ENCODE measurements around the gene KCNJ14.

Gene KCNJ14

DNA sequence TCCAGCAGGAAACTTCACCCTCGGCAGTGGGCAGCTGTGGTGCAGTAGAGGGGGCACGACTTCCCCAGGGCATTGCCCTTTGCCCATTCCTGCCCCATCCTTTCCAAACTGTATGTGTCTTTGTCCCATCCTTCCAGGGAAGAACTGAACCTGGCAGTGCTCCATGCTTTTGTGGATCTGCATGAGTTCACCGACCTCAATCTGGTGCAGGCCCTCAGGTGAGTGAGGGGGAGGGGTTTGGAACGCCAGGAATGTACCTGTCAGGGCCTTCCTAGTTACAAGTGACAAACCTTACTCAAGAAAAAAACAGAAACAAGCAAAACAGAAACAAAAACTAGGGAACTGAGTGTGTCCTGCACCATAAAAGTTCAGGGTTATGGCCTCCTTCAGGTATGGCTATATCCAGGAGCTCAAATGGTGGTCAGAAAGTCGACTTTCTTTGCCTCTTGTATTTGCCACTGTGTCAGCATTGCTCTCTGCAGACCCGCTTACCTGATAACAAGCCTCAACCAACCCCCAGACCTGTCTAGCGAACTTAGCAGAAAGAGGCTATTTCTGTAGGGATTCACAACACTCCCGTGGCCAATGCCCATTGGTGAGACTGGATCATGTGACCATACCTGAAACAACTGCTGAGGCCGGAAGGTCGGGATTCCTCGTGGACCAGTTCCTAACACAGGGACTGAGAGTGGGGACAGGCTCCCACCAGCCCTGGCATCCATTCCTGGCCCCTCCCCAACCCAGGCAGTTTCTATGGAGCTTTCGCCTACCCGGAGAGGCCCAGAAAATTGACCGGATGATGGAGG, 18.0 kb downstream of the KCNJ14 start:
- no peaks in the 10 kb centered on the region for H3K27me3 ChIP-seq (replicated peaks)
- H3K27ac ChIP-seq: no peak overlapping the region
- no peak overlapping the region for H3K4me3 ChIP-seq (ENCODE audit: low read depth, low read length)
- in situ Hi-C loops (cut with HindIII; ENCODE audit: low pct_ligation_motif_present, low sequenced_read_pairs): no loop called here
- DNase-seq: no peak
- H3K36me3 ChIP-seq (replicated peaks): peaks cover 71% of the 10 kb centered on the region
- no peak for TF ChIP-seq CTCF (IDR thresholded peaks at IDR 0.05; ENCODE audit: low read depth, low read length, missing control alignments)

DNA sequence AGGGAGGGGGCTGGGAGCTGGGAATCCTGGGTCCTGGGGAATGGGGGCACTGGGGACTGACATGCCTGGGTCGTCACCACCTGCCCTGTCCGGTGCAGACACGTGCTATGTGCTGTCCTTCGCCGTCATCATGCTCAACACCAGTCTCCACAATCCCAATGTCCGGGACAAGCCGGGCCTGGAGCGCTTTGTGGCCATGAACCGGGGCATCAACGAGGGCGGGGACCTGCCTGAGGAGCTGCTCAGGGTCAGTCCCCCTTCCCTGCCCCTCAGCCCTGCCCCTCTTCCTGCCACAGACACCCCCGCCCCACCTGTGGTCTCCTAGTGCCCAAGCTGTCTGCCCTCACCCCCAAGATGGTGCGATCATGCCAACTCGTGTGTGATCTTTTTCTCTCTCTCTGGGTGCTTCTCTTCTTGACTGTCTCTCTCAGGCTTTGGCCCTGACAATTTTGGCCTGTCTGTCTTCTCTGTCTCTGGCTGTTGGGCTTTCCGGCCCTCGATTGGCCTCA, 18.8 kb downstream of the KCNJ14 start:
- H3K4me3 ChIP-seq (ENCODE audit: low read depth, low read length): no peak overlapping the region
- no peak for DNase-seq
- in situ Hi-C loops (cut with HindIII; ENCODE audit: low pct_ligation_motif_present, low sequenced_read_pairs): no loop called here
- H3K36me3 ChIP-seq (replicated peaks): peaks cover 74% of the 10 kb centered on the region
- TF ChIP-seq CTCF (IDR thresholded peaks at IDR 0.05; ENCODE audit: low read depth, low read length, missing control alignments): no peak
- no peak overlapping the region for H3K27ac ChIP-seq
- H3K27me3 ChIP-seq (replicated peaks): no peaks in the 10 kb centered on the region

- no peaks in the 10 kb centered on the region for H3K27me3 ChIP-seq (replicated peaks)
- peaks cover 78% of the 10 kb centered on the region for H3K36me3 ChIP-seq (replicated peaks)
- no peak for DNase-seq
- in situ Hi-C loops (cut with HindIII; ENCODE audit: low pct_ligation_motif_present, low sequenced_read_pairs): no loop called here
- no peak overlapping the region for H3K27ac ChIP-seq
- no peak overlapping the region for H3K4me3 ChIP-seq (ENCODE audit: low read depth, low read length)
- TF ChIP-seq CTCF (IDR thresholded peaks at IDR 0.05; ENCODE audit: low read depth, low read length, missing control alignments): no peak
Measured at GRCh38 chr19:48475369-48476068, 20.1 kb downstream of the KCNJ14 start.

- Histone ChIP-seq H3K27ac (no peak overlapping the region), H3K4me3 (ENCODE audit: low read depth, low read length) (no peak overlapping the region), H3K36me3 (replicated peaks) (peaks cover 72% of the 10 kb centered on the region), H3K27me3 (replicated peaks) (no peaks in the 10 kb centered on the region)
- no peak for TF ChIP-seq CTCF (IDR thresholded peaks at IDR 0.05; ENCODE audit: low read depth, low read length, missing control alignments)
- in situ Hi-C loops (cut with HindIII; ENCODE audit: low pct_ligation_motif_present, low sequenced_read_pairs): no loop called here
- no peak for DNase-seq
Measured at GRCh38 chr19:48476176-48476575, 20.8 kb downstream of the KCNJ14 start.

DNA sequence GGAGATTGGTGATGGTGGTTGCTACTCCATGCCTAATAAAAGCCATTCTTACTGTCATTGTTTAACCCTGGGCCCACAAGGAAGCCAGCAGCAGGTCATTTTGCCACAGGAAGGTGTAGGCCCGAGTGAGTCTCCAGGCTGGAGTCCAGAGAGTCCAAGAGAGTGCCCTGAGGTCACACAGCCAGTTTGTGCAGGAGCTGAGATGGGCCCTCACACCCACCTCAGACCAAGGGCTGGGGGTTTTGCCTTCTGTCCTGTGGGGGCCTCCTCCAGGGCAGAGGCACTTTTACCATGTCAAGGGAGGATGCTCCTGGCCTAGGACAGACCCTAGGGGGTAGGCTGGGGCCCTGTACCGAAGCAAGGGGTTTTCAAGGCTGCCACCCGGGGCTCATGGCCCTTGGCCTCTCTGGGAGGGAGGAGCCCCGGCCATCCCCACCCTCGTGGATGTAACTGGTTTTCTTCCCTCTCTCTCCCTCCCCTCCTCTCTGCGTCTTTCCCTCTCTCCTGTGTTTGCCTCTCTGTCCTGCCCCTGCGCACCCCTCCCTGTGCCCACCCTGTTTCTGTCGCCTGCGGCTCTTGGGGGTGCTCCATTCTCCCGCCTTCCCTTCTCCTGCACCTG, 21.8 kb downstream of the KCNJ14 start:
- DNase-seq: no peak
- no peak overlapping the region for H3K4me3 ChIP-seq (ENCODE audit: low read depth, low read length)
- peaks cover 62% of the 10 kb centered on the region for H3K36me3 ChIP-seq (replicated peaks)
- no peaks in the 10 kb centered on the region for H3K27me3 ChIP-seq (replicated peaks)
- no peak overlapping the region for H3K27ac ChIP-seq
- TF ChIP-seq CTCF (IDR thresholded peaks at IDR 0.05; ENCODE audit: low read depth, low read length, missing control alignments): no peak
- in situ Hi-C loops (cut with HindIII; ENCODE audit: low pct_ligation_motif_present, low sequenced_read_pairs): no loop called here
